Muscle of back (tissue), 11 donors: ENCODE measurements around the gene KLHL13. TPM values are rescaled to one million over a fixed set of nuclear protein-coding genes. Genes with fewer than 3 reads are reported as not detected.
A peak's percentile ranks its signal among the peaks of the same experiment; 100 is the strongest.
"Not testable (repeated sequence)": the region's sequence is repeated elsewhere in the genome, so short reads cannot be mapped to it uniquely, and the experiment has no call there.

ENCODE experiments used
- DNase-seq, 3 donors: peaks; one replicate each; pipeline versions ENCODE4 v3.0.0 to v3.0.0-alpha.2; 2013
- polyA plus RNA-seq, 10 donors: library from polyadenylated mRNA; unstranded; fragments of 120-200 nt; gene quantifications; one replicate each; pipeline ENCODE4 v1.2.1, GENCODE V29; 2013; ENCODE audit not compliant: insufficient read length in 10 of 10

The KLHL13 gene
- polyA plus RNA-seq, 10 donors: 42.7 to 71.5 (median 61.5) TPM

DNA sequence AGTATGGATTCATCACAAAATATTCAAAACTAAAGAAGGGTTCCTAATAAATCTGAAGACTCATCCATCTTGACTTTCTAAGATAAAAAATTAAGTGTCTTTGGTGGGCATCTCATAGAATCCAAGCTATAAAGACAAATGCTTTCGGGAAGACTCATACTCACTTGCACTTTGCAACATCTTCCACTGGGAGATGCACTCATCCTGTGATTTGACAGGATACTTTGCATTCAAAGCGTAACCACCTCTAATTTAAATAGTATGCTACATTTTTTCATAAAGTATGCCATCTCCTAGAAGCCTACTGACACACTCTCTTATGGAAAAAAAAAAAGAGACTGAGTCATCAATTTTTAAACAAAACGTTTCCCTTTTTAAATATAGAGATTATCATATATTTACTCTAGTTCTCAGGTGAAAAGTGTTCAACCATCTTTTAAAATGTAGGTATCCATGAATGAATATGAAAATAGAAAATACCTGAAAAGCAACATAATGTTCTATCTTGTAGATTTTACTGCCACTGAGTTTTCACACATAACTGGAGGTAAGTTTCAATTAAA lies 119.6 kb downstream of the KLHL13 start:
- peak in 1 of 3 donors; percentile 24 for DNase-seq

DNA sequence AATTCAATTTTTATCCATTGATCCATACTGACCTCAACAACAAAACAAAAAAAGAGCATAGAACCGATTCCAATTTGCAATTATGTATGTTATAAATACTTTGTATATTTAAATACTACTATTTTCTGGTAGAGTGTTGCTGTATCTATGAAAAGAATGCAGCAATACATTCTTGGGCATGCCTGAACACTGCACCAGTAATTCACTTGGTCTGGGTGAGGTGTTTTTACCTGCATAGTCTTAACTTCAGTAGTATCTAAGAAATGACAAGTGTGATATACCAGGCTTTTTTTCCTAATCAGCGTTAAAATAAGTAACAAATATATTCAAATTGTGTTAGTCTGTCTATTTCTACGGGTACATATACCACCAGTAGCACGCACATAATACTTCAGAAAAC lies 120.2 kb downstream of the KLHL13 start:
- no peak for DNase-seq

DNA sequence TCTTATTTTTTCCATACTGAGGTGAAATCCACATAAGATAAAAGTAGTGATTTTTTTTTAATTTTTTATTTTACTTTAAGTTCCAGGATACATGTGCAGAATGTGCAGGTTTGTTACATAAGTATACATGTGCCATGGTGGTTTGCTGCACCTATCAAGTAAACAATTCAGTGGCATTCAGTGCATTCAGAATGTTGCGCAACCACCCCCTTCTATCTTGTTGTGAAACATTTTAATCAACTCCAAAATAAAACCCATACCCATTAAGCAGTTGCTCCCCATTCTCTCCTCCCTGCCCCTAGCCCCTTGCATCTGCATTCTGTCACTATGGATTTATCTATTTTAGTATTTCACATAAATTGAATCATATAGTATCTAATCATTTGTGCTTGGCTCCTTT lies 121.2 kb downstream of the KLHL13 start:
- no peak for DNase-seq

DNA sequence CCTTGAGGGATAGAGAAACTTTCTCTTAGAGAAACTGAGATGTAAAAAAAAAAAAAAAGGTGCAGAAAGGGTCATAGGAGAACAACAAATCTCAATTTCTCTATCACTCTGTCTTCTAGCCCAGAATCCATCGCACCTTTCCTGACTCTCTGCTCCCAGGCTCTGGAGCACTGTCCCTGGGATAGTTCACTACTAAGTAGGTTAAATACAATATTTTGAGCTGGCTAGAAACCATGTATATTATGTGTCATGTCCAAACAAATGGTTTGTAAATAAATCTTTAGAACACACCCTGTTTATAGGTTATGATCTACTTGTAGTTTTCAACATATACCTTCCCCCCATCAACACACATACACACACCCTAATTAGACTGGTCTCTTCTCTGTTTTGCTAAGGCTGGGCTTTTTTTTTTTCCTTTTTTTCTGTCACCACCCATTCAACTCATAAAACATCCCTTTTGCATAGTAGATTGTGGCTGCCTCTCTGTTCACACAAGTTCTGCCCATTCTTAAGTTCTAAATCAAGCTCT lies 124.4 kb downstream of the KLHL13 start:
- no peak for DNase-seq

DNA sequence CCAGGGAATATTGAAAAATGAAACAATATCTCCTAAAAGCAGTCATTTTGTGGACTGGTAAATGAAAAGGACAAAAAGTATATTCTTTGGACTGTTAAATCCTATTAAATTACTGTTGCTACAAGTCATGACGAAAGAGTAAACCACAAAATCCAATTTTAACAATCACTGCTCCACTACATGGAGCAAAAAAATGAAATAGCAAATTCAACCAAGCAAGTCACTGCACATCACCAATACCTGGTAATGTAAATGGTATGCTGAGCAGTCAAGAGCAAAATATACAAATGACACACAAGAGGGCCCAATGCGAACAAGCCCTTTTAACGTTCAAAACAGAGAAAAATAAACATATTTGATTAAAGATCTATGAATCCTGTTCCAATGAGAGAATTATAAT lies 126.2 kb downstream of the KLHL13 start:
- DNase-seq: no peak

DNA sequence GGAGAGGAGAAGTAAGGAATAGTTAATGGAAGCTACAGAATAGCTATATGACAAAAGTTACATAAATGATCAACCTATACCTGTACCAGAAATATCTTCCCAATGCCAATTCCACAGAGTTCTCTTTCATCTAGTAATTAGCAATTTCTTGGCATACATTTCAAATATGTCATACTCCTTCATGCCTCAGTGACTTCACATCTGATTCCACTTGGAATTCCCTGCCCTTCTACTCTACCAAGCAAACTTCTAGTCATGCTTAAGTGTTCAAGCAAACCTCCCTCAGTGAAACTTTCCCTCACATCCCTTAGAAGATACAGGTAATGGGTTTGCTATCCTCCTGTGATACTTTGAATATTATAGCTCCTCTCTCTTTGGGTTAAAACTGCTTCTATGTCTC lies 127.1 kb downstream of the KLHL13 start:
- DNase-seq: no peak

DNA sequence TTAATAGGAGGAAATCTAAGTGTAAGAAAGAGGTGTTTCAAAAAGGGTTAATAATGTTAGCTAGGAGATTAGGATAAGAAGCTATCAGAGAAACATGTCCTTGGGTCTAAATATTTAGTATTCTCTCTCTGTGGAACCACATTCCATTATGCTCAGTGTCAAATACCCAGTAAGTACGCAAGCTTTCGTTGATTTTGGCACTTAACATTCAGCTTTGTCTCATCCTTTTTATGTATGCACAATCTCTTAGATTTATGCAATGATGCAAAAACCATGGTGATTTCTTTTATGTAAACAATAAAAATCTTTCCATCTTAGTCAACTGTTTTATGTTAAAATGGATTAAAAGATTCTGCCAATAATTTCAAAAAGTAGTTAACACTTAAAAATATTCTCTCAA lies 129.2 kb downstream of the KLHL13 start:
- no peak for DNase-seq

DNA sequence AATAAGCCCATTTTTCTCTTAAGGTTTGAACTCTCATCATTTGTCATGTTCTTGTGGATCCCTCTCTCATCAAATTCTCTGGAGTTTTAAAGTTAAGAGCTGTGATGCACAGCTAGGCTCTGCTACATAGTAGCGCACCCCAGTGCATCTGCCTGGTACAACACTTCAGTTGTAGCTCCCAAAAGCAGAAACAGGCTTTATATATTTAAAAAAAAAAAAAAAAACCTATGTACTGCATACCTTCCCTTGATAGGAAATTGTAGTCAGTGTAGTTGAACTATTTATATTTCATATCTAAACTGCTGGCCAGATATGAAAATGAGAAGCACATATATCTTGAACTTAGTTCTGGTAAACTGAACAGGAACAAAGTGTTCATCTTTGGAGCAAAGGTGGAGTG lies 131.4 kb downstream of the KLHL13 start:
- no peak for DNase-seq

DNA sequence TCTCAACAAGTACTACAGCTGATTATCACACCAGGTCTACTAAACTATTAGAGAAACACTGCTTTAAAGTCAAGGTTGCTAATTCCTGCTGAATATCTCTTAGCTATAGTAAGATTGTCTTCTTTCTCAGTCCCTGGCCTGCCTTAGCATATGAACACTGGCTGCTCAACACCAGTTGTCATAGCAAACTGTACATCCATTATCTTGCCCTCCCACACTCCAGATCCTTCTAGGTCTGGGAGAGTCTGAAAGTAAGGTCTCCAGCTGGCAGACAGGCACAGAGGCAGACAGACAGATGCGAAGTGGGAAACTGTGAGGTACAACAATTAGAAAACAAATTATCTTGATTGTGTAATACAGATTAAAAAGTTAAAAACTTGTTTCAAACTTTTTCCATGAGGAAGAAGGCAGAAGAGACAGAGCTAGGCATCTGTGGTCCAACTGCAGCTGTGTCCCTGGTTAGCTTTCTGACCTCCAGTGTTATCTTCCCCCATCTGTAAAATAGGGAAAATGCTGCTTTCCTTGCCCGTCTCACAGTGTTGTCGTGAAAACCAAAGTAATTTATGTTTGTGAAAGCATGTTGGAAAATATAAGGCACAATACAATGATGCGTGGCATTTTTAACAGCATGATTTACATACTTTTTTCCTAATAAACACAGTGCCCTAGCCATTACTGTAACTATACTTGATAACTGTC lies 133.8 kb downstream of the KLHL13 start:
- DNase-seq: no peak

DNA sequence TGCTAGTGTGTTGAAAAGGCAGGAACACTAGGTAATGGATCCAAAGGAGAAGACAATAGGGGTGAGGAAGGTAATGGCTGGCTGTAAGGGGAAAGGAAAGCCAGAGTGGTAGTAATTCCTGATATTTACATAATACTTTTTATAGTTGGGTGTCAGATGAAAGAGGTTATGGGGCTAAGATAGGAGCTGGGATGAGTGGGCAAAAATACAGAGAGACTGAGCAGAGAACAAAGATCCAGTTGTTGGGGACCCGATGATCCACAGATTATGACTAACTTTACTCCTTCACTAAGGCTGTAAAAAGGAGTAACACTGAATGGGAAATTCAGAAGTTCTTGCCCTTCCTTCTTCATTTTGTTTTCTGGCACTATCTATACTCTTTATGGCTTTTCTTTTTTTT lies 138.2 kb downstream of the KLHL13 start:
- DNase-seq: no peak

DNA sequence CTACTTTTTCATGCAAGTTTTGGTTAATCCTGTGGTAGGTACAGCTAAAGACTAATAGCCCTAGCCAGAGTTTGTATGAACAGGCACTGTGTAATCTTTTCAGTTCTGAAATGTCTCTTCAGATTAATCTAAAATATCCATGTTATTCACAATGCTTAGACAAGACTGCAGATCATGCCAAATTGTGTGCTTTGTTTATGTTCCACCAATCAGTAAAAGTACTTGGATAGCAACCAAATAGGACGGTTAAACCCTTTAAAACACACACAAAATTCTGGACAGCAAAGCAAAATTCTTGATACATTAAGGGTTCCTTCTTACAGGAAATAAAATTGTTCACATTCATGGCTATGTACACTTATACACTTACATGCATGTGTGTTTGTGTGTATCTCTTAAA lies 139.1 kb downstream of the KLHL13 start:
- DNase-seq: no peak

DNA sequence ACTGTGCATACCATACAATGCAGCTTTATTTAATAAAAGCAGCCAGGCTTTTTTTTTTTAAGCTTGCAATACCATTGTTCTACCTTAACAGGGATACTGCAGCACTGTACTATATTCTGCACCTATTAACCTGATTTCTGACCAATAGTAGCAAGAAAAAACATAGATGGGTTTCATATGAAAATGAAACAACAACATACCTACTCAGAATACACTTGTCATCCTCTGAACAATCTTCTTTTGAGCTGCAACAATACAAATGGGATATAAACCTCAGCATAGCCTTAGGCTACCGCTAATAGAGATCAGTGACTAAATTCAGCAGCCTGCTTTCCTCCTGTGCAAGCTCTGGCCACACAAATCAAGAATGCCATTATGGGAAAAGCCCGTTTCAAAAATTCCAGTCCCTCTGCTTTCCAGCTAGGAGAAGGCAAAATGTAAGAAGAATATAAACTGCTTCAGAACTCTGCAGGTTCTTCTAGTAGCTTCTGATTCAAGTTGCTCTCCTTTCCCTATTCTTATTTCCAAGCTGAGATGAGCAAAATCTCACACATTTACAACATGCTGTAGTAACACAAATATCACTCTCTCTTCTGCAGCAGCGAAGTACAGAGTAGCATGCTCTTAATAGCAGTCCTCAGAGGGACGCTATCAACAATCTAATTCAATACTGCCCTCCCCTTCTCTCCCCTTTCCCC lies 143.4 kb downstream of the KLHL13 start:
- no peak for DNase-seq

DNA sequence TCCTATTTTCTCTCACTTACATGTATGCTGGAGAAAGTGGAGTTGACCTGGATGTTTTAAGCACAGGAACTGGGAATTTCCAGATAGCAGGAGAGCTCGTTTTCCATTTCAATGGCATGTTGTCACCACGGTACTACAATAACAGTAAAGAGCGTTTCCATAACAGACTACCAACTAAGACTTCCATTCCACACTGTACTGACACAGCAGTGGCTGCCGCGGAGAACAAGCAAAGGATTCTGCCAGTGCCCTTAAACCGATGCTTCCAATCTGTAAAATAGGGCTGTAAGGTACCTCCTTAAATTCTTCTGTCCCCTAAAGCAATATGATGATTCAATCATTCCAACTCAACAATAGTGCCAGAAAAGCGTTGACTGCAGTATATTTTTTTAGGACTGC lies 143.9 kb downstream of the KLHL13 start:
- peak in 1 of 3 donors; percentile 39 for DNase-seq

DNA sequence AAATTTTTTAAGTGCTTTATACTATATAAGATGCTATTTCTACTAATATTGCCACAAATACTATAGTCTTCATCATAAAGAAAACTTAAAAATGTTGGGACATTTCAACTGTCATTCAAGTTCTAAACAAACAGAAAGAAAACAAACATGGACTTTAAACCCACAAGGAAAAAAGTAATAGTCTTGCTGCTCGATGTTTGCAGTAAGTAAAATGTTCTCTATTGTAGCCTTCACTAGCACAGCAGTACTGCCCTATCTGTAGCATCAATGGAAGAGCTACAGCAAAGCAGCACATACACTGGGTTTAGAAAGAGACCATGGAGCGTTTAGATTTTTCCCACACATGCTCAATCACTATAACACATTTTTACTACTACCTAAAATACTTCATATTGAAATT lies 146.8 kb downstream of the KLHL13 start:
- DNase-seq: no peak

DNA sequence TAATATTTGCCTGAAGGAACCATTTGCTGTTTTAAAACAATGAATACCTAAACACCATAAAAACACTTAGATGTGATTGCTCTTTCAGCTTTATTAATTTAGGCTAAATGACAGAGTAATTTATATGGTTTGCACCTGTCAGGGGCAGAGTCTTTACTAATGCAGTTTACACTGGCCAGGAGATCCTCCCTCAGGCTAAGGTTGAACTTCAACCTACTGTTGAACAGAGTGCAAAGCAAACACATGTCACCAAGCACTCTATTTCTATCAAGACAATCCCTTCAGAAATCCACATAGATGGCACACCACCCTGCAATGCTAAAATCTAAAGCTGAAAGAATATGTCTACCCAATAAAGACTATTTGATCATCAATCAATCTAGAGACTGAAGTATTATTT lies 147.3 kb downstream of the KLHL13 start:
- DNase-seq: no peak

DNA sequence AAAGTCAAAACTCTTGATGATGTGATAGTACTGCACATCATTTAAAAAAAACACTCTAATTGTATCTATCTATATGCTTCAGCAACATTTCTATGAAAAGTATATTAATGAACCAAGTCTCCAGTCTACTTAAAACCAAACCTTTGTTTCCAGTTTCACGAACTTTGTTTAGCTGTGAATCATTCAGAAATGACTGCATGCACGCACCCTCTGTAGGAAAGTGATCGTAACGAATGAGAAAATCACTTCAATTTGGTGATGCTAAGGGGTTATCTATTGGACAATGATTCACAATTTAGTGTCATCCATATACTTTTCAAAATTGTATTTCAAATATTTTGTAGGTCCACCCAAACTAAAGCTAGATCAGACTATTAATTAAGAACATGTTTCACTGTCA lies 157.6 kb downstream of the KLHL13 start:
- DNase-seq: no peak

DNA sequence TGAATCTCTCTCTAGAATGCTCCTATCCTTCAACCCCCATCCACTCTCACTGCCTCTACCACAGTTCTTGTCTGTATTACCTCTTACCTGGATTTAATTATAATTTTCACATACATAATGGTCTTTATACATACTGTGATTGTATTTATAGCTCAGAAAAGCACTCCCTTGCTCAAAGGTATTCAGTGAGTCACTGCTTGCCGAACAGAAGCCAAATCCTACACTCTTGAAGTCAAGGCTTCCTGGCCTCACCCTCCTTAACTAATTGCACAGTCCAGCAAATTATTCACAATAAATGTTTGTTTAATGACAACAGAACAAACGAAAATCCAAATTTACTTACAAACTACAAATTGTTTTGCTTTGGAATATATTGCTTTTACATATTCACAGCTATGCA lies 159.5 kb downstream of the KLHL13 start:
- no peak for DNase-seq

DNA sequence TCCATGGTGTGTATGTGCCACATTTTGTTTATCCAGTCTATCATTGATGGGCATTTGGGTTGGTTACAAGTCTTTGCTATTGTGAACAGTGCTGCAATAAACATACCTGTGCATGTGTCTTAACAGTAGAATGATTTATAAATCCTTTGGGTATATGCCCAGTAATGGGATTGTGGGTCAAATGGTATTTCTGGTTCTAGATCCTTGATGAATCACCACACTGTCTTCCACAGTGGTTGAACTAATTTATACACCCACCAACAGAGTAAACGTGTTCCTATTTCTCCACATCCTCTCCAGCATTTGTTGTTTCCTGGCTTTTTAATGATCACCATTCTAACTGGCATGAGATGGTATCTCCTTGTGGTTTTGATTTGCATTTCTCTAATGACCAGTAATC lies 177.3 kb downstream of the KLHL13 start:
- DNase-seq: not testable (repeated sequence)

DNA sequence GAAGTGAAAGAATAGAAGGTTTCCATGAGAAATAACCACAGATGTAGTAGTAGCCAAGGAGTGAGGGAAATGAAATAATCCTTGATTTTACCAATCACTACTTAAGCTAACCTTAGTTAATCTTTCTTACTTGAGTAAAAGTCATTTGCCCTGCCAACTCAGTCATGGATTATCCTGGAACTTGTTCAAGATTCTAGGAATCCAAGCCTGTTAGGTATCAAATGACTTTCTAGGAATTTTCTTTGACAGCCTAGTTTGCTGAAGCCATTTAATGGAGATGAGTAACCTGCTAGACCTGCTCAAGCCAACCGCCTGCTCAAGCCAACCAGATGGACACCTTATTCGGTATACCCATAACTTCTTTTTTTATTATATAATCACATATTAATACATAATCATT lies 180.5 kb downstream of the KLHL13 start:
- no peak for DNase-seq

DNA sequence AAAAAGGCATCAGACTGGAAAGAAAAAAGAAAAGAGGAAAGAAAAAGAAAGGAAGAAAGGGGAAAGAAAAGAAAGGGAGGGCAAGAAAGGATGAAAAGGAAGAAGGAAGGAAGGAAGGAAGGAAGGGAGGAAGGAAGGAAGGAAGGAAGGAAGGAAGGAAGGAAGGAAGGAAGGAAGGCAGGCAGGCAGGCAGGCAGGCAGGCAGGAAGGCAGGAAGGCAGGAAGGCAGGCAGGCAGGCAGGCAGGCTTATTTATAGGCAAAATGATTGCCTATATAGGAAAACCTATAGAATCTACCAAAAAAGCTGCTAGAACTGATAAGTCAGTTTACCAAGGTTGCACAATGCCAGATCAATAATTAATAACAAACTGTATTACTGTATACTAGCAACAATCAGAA lies 186.5 kb downstream of the KLHL13 start:
- not testable (repeated sequence) for DNase-seq

DNA sequence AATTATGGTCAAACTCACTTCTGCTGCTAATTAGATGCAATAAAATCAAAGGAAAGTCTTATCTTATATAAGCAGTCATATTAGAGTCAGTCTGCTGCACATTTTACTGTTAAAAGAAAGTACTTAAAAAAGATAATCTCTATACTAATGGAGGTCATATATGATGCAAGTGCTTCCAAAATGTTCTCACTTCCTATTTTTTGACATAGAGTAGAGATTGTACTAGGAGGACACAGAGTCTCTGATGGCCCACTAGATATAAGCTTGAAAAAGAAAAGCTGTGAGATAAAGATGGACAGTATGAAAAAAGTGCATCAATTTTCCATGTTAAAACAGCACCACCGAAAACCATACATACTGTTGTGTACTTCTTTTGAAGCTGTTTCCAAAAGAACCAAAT lies 196.9 kb downstream of the KLHL13 start:
- DNase-seq: no peak

DNA sequence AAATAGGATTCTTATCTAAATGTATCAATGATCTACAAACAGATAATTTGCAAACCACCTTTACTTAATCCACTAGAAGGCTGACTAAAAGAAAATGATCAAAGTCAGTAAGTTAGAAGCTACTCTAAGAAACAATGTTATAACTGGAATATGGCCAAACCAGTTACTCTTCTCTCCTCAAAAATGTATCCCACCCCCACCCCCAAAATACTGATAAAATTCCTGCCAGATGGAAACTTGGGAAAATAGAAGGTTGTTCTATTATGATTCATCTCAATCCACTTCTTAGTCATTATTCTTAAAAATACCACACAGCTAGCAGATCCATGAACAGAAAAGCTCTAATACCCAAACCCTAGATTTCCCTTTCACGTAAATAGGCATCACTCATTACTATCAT lies 206.4 kb downstream of the KLHL13 start:
- DNase-seq: no peak

DNA sequence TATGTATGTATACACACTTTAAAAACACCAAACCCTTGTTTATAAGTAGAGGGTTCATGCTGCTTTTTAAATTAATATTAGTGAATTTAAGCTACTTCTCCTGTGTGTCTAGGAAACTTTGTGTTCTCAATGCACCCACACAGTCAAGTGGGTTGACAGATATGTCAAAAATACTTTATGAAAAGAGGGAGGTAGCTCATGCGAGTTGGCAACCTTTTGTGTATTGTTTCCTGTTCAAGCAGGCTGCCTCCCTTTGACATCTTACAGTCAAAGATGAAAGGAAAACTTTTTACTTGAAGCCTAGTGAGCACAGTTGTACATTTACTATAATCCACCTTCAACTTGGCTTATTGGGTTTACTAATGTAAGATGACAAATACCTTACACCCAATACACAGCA lies 218.4 kb downstream of the KLHL13 start:
- DNase-seq: no peak
